Measurements from ENCODE around the gene ATG4C. TPM values are rescaled to one million over a fixed set of nuclear protein-coding genes. Genes with fewer than 3 reads are reported as not detected.

Gene ATG4C
- total and polyA plus RNA-seq, 2 of the 13 experiments (the other 11 are each of a cell fraction or from before 2014, with no cell fraction given), result 4.0 to 11.2 TPM

DNA sequence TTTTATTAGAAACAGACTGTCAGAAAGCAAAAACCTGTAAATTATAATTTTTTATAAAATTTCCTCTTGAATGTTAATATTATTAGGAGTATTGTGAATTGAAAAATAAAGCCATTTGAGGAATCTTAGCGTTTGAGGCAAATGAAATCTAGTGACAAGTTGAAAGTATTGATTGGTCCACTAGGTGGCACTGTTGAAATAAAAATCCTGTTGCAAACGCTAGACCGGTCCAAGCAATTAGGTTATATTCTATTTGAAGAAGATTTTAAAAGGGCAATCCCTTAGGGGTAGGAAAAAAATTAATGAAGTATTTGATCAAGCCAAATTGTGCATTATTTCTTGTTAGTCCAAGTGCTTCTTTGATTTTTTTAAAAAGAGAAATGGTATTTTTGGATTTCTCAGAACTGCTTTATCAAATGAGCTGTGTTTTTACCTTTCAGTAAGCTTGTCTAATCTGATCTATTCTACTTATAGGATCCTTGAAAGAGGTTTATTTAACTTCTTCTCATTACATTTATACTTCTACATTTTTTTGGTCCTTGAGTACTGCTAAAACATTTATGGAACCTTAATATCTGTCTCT is 57.7 kb downstream of the ATG4C start (continued):
- TF ChIP-seq, protein P1, sequence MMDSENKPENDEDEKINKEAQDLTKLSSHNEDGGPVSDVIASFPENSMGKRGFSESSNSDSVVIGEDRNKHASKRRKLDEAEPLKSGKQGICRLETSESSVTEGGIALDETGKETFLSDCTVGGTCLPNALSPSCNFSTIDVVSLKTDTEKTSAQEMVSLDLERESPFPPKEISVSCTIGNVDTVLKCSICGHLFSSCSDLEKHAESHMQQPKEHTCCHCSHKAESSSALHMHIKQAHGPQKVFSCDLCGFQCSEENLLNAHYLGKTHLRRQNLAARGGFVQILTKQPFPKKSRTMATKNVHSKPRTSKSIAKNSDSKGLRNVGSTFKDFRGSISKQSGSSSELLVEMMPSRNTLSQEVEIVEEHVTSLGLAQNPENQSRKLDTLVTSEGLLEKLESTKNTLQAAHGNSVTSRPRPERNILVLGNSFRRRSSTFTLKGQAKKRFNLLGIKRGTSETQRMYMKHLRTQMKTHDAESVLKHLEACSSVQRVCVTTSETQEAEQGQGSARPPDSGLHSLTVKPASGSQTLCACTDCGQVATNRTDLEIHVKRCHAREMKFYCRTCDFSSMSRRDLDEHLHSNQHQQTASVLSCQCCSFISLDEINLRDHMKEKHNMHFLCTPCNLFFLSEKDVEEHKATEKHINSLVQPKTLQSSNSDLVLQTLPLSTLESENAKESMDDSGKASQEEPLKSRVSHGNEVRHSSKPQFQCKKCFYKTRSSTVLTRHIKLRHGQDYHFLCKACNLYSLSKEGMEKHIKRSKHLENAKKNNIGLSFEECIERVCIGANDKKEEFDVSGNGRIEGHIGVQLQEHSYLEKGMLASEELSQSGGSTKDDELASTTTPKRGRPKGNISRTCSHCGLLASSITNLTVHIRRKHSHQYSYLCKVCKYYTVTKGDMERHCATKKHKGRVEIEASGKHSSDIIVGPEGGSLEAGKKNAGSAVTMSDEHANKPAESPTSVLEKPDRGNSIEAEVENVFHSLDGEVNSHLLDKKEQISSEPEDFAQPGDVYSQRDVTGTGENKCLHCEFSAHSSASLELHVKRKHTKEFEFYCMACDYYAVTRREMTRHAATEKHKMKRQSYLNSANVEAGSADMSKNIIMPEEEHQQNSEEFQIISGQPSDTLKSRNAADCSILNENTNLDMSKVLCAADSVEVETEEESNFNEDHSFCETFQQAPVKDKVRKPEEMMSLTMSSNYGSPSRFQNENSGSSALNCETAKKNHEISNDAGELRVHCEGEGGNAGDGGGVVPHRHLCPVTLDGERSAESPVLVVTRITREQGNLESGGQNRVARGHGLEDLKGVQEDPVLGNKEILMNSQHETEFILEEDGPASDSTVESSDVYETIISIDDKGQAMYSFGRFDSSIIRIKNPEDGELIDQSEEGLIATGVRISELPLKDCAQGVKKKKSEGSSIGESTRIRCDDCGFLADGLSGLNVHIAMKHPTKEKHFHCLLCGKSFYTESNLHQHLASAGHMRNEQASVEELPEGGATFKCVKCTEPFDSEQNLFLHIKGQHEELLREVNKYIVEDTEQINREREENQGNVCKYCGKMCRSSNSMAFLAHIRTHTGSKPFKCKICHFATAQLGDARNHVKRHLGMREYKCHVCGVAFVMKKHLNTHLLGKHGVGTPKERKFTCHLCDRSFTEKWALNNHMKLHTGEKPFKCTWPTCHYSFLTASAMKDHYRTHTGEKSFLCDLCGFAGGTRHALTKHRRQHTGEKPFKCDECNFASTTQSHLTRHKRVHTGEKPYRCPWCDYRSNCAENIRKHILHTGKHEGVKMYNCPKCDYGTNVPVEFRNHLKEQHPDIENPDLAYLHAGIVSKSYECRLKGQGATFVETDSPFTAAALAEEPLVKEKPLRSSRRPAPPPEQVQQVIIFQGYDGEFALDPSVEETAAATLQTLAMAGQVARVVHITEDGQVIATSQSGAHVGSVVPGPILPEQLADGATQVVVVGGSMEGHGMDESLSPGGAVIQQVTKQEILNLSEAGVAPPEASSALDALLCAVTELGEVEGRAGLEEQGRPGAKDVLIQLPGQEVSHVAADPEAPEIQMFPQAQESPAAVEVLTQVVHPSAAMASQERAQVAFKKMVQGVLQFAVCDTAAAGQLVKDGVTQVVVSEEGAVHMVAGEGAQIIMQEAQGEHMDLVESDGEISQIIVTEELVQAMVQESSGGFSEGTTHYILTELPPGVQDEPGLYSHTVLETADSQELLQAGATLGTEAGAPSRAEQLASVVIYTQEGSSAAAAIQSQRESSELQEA (CRISPR knock-in tag; IDR thresholded peaks at IDR 0.05; ENCODE audit: not compliant biosample characterization), result no peak
- TF ChIP-seq ZC3H13 (CRISPR knock-in tag; IDR thresholded peaks at IDR 0.05) (no peak), NCOA2 (CRISPR knock-in tag; IDR thresholded peaks at IDR 0.05) (no peak), ZBTB42 (CRISPR knock-in tag; IDR thresholded peaks at IDR 0.05) (no peak), BRCA1 (CRISPR knock-in tag; IDR thresholded peaks at IDR 0.05) (no peak), SPEN (CRISPR knock-in tag; IDR thresholded peaks at IDR 0.05; ENCODE audit: low read depth) (no peak), MED13 (CRISPR knock-in tag; IDR thresholded peaks at IDR 0.05) (no peak), GATA4 (IDR thresholded peaks at IDR 0.05; ENCODE audit: borderline replicate concordance, low read depth) (no peak), ARID2 (CRISPR knock-in tag; IDR thresholded peaks at IDR 0.05; ENCODE audit: borderline replicate concordance) (no peak), HMG20B (CRISPR knock-in tag; conservative IDR thresholded peaks at IDR 0.05) (no peak), STAG1 (CRISPR knock-in tag; IDR thresholded peaks at IDR 0.05) (peak; percentile 78), ZFYVE20 (CRISPR knock-in tag; IDR thresholded peaks at IDR 0.05; ENCODE audit: borderline replicate concordance, low read depth) (no peak), HIVEP1 (CRISPR knock-in tag; IDR thresholded peaks at IDR 0.05) (no peak), ZNF331 (CRISPR knock-in tag; IDR thresholded peaks at IDR 0.05) (no peak)
- TF ChIP-seq, protein P2, sequence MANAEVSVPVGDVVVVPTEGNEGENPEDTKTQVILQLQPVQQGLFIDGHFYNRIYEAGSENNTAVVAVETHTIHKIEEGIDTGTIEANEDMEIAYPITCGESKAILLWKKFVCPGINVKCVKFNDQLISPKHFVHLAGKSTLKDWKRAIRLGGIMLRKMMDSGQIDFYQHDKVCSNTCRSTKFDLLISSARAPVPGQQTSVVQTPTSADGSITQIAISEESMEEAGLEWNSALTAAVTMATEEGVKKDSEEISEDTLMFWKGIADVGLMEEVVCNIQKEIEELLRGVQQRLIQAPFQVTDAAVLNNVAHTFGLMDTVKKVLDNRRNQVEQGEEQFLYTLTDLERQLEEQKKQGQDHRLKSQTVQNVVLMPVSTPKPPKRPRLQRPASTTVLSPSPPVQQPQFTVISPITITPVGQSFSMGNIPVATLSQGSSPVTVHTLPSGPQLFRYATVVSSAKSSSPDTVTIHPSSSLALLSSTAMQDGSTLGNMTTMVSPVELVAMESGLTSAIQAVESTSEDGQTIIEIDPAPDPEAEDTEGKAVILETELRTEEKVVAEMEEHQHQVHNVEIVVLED (CRISPR knock-in tag; IDR thresholded peaks at IDR 0.05; ENCODE audit: borderline replicate concordance), result no peak
- TF ChIP-seq, protein P3, sequence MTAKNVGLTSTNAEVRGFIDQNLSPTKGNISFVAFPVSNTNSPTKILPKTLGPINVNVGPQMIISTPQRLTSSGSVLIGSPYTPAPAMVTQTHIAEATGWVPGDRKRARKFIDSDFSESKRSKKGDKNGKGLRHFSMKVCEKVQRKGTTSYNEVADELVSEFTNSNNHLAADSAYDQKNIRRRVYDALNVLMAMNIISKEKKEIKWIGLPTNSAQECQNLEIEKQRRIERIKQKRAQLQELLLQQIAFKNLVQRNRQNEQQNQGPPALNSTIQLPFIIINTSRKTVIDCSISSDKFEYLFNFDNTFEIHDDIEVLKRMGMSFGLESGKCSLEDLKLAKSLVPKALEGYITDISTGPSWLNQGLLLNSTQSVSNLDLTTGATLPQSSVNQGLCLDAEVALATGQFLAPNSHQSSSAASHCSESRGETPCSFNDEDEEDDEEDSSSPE (CRISPR knock-in tag; IDR thresholded peaks at IDR 0.05), result no peak
- TF ChIP-seq, protein P4, sequence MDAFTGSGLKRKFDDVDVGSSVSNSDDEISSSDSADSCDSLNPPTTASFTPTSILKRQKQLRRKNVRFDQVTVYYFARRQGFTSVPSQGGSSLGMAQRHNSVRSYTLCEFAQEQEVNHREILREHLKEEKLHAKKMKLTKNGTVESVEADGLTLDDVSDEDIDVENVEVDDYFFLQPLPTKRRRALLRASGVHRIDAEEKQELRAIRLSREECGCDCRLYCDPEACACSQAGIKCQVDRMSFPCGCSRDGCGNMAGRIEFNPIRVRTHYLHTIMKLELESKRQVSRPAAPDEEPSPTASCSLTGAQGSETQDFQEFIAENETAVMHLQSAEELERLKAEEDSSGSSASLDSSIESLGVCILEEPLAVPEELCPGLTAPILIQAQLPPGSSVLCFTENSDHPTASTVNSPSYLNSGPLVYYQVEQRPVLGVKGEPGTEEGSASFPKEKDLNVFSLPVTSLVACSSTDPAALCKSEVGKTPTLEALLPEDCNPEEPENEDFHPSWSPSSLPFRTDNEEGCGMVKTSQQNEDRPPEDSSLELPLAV (CRISPR knock-in tag; conservative IDR thresholded peaks at IDR 0.05; ENCODE audit: low read depth), result no peak
